Thyroid gland (tissue), 4 donors: Measurements from ENCODE around the gene RAB11FIP4. TPM values are rescaled to one million over a fixed set of nuclear protein-coding genes. Genes with fewer than 3 reads are reported as not detected.

Experiments used
- DNase-seq, 2 donors: peaks; one replicate each; pipeline ENCODE4 v3.0.0-alpha.2; 2019
- H3K27ac ChIP-seq, 3 donors: fragments of 200-600 bp; sonication (generic); 1 replicate in 2 of 3; 2 replicates in 1 of 3; pipeline ENCODE4 v1.5.1; 2016 to 2019; ENCODE audit warnings: mild to moderate bottlenecking in 1 of 3, moderate library complexity in 1 of 3
- H3K27me3 ChIP-seq: fragments of 200-600 bp; sonication (generic); one replicate; pipeline ENCODE4 v1.5.1; 2019
- H3K36me3 ChIP-seq, 2 donors: fragments of 200-600 bp; sonication (generic); one replicate each; pipeline ENCODE4 v1.5.1; 2016 to 2019
- H3K4me1 ChIP-seq, 2 donors: fragments of 200-600 bp; sonication (generic); one replicate each; pipeline ENCODE4 v1.5.1; 2017 to 2019
- H3K4me3 ChIP-seq, 3 donors: fragments of 200-600 bp; sonication (generic); replicated peaks in 1 of 3; 1 replicate in 2 of 3; 2 replicates in 1 of 3; pipeline ENCODE4 v1.5.1; 2016; ENCODE audit warnings: mild to moderate bottlenecking in 1 of 3
- H3K9me3 ChIP-seq: fragments of 200-600 bp; sonication (generic); one replicate; pipeline ENCODE4 v1.5.1; 2017
- CTCF ChIP-seq, 6 experiments: fragments of 200-600 bp in 3 of 6; fragments of 450-650 bp in 3 of 6; sonication (generic) in 3 of 6; IDR thresholded peaks; one replicate each; pipeline ENCODE4 v1.5.1; 2016 to 2019; ENCODE audit warnings: antibody characterized with exemption in 6 of 6, mild to moderate bottlenecking in 2 of 6, inconsistent platforms in 1 of 6, moderate library complexity in 1 of 6
- POLR2A ChIP-seq, 2 donors: fragments of 450-650 bp; IDR thresholded peaks; one replicate each; pipeline ENCODE4 v1.6.1; 2017; ENCODE audit warnings: antibody characterized with exemption in 2 of 2, mild to moderate bottlenecking in 2 of 2, moderate library complexity in 1 of 2
- WGBS, 2 donors: methylation state at CpG; one replicate each; pipeline ENCODE4 v1.1.5; 2017; 5-methylcytosine and 5-hydroxymethylcytosine counted together
- intact Hi-C: fragments of 100-400 bp; cut with DNase I; formaldehyde crosslinking; loops from one replicate; pipeline ENCODE4 v1.15.1; 2023
- total RNA-seq, 4 donors: library from RNA; depleted of rRNA; stranded (reverse); fragments of >200 nt; gene quantifications; one replicate each; pipeline ENCODE4 v1.2.3, GENCODE V29; 2016

RAB11FIP4 gene
- total RNA-seq, 4 donors from 2014 or later, result 21.1 to 44.5 (median 24.9) TPM

GRCh38 chr17:31411707-31412285 is 20.3 kb downstream of the RAB11FIP4 start:
- Histone ChIP-seq H3K36me3 (no peaks in the 10 kb centered on the region), H3K4me1 (no peaks in the 10 kb centered on the region), H3K4me3 (no peak overlapping the region), H3K27ac (no peak overlapping the region), H3K27me3 (no peaks in the 10 kb centered on the region), H3K9me3 (no peaks in the 10 kb centered on the region)
- DNase-seq, result no peak
- 75 to 80% methylated on average over 10 to 11 of the region's 13 CpGs for WGBS, 2 donors
- intact Hi-C loops, result no loop called here
- TF ChIP-seq POLR2A (IDR thresholded peaks at IDR 0.05) (no peak), CTCF (IDR thresholded peaks at IDR 0.05) (no peak)

GRCh38 chr17:31412511-31412910 is 21.0 kb downstream of the RAB11FIP4 start:
- H3K27ac ChIP-seq, result no peak overlapping the region
- 60 to 67% methylated on average over 3 to 6 of the region's 6 CpGs for WGBS, 2 donors
- TF ChIP-seq POLR2A (IDR thresholded peaks at IDR 0.05) (no peak), CTCF (IDR thresholded peaks at IDR 0.05) (no peak)
- no peaks in the 10 kb centered on the region for H3K9me3 ChIP-seq
- no peaks in the 10 kb centered on the region for H3K27me3 ChIP-seq
- H3K36me3 ChIP-seq, result no peaks in the 10 kb centered on the region
- H3K4me1 ChIP-seq, result no peaks in the 10 kb centered on the region
- intact Hi-C loops, result no loop called here
- H3K4me3 ChIP-seq, result no peak overlapping the region
- no peak for DNase-seq

GRCh38 chr17:31413081-31413799 is 21.8 kb downstream of the RAB11FIP4 start:
- H3K4me3 ChIP-seq, result no peak overlapping the region
- no peaks in the 10 kb centered on the region for H3K9me3 ChIP-seq
- intact Hi-C loops, result no loop called here
- no peak overlapping the region for H3K27ac ChIP-seq
- H3K36me3 ChIP-seq, result no peaks in the 10 kb centered on the region
- no peaks in the 10 kb centered on the region for H3K27me3 ChIP-seq
- no peaks in the 10 kb centered on the region for H3K4me1 ChIP-seq
- DNase-seq, result no peak
- 57 to 68% methylated on average over 13 to 15 of the region's 15 CpGs for WGBS, 2 donors
- TF ChIP-seq CTCF (IDR thresholded peaks at IDR 0.05) (no peak), POLR2A (IDR thresholded peaks at IDR 0.05) (no peak)

- Histone ChIP-seq H3K36me3 (no peaks in the 10 kb centered on the region), H3K9me3 (no peaks in the 10 kb centered on the region), H3K27me3 (no peaks in the 10 kb centered on the region), H3K27ac (no peak overlapping the region), H3K4me3 (no peak overlapping the region), H3K4me1 (no peaks in the 10 kb centered on the region)
- TF ChIP-seq CTCF (IDR thresholded peaks at IDR 0.05) (no peak), POLR2A (IDR thresholded peaks at IDR 0.05) (no peak)
- no peak for DNase-seq
- 43 to 45% methylated on average over 8 to 12 of the region's 12 CpGs for WGBS, 2 donors
- intact Hi-C loops, result no loop called here
Observed at GRCh38 chr17:31413874-31414549, 22.5 kb downstream of the RAB11FIP4 start.

- Histone ChIP-seq H3K36me3 (no peaks in the 10 kb centered on the region), H3K27ac (no peak overlapping the region), H3K9me3 (no peaks in the 10 kb centered on the region), H3K27me3 (no peaks in the 10 kb centered on the region), H3K4me3 (no peak overlapping the region), H3K4me1 (no peaks in the 10 kb centered on the region)
- TF ChIP-seq POLR2A (IDR thresholded peaks at IDR 0.05) (no peak), CTCF (IDR thresholded peaks at IDR 0.05) (no peak)
- no peak for DNase-seq
- intact Hi-C loops, result no loop called here
- 80 to 81% methylated on average over 2 to 6 of the region's 6 CpGs for WGBS, 2 donors
Observed at GRCh38 chr17:31414550-31414918, 23.1 kb downstream of the RAB11FIP4 start.
